NCI-H2196 treated with DMSO at 0.1 percent for 48 hours (cell line): ENCODE measurements around the gene NPTX1.

Source experiments
- DNase-seq: peaks from one replicate; lab custom pipeline; 2025; ENCODE audit not compliant: unreplicated experiment; lab: John Stamatoyannopoulos, UW

NPTX1 gene

DNA sequence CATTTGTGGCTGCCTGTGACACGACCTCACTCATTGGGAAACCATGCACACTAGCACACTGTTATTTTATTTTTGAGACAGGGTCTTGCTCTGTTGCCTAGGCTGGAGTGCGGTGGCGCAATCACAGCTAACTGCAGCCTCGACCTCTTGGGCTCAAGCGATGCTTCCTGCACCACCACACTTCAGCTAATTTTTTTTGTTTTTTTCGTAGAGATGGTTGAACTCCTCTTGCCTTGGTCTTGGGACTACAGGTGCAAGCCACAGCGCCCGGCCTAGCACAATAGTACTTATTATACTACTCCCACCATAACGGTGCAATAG, 2.8 kb upstream of the NPTX1 start:
- no peak for DNase-seq

DNA sequence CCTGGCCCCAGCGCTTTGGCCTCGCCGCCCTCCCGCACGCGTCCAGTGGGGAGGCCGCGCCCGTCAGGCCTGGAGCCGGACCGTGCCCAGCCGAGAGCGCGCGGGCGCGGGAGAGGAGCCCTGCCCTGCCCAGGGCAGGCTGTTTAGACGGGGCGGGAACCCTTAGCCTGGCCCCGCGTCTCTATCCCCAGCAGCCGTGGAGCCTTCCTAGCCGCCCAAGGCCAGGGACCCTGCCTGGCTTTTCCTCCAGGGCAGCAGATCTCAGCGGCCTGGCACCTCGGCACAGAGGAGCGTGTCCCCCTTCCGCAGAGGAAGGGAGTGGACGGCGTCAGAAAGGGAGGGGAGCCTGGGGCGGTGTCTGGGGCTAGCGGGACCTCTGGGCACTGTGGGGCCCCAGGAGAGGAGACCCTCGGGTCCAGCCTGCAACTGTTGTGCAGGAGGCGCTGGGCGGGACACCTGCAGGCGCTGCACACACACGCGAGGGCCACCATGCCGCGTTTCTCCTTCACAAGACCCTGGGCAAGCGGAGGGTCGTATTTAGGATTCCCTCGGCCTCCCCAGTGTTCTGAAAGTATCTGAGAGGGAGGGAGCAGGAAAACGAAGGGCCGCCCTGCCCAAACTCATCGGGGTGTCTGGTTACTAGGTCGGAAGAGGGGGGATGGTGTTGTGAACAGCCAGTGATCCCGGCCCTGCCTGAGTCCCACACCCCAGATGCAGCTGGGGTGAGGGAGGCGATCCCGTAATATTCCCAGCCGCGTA, 2.3 kb upstream of the NPTX1 start:
- no peak for DNase-seq

DNA sequence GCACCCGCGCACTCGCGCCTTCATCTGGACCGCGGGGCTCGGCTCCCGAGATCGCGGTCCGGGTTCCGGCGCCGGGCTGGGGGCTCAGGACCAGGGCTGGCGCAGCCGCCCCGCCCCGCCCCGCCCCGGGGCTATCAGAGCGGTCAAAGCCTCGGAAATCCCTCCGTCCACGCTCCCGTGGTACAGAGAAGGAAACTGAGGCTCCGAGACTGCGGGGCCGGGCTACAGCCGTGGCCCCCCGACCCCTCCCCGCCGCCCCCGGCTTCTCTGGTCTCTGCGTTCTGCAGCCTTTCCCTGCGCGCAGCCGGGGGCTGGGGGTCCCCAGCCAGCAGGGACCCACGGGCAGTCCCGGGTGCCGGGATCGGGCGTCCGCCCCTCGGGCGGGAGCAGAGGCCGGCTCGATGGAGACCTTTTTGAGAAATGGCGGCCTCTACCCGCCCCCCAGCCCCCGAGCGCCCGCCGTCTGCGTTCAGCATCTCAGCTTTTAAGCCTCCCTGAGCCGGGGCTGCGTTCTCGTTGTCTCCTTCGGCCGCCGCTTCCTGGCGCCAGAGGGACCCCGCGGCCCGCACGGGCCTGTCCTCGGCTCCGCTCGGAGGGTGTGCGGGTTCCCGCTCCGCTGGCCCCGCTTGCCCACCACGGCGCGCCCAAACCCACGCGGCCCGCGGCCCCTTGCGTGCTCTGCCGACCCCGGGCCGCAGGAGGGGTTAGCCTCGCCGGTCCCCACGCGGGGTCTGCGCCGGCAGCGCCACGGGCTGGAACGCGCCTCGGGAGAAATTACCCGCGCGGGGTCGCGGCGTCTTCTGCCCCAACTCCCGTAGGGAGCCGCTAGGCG, 1.5 kb upstream of the NPTX1 start:
- no peak for DNase-seq

DNA sequence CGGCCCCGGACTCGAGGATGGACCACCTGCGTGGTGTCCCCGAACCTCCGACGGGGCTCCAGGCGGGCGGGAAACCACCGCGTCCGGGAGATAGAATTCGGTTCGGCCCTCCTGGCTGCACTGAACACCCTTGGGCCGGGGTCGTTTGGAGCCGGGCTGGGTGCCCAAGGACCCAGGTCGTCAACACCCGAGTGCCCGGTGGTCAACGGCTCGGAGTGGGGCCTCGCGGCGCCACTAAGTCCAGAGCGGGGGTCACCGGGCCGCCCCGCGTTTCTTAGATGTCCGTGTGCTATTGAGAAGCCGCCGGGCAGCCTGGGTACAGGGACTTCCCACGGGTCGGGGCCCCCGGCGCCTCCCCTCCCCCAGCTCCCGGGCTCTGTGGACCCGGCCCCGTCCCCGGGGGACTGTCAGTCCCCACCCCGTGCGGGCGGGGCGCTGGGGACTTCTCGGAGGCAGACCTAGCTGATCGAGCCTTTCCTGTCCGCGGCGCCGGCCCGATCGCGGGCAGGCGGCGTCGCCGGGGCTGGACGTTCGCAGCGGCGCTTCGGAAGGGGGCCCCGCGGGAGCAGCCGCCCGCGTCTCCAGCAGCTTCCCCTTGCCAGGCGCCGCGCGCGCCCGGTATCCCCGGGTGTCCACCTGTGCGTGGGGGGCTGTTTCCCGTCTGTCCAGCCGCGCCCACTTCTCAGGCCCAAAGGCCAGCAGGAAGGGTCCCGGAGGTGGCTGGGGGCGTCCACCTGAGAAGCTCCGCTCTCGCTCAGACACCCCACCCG, 655 bp upstream of the NPTX1 start:
- no peak for DNase-seq

DNA sequence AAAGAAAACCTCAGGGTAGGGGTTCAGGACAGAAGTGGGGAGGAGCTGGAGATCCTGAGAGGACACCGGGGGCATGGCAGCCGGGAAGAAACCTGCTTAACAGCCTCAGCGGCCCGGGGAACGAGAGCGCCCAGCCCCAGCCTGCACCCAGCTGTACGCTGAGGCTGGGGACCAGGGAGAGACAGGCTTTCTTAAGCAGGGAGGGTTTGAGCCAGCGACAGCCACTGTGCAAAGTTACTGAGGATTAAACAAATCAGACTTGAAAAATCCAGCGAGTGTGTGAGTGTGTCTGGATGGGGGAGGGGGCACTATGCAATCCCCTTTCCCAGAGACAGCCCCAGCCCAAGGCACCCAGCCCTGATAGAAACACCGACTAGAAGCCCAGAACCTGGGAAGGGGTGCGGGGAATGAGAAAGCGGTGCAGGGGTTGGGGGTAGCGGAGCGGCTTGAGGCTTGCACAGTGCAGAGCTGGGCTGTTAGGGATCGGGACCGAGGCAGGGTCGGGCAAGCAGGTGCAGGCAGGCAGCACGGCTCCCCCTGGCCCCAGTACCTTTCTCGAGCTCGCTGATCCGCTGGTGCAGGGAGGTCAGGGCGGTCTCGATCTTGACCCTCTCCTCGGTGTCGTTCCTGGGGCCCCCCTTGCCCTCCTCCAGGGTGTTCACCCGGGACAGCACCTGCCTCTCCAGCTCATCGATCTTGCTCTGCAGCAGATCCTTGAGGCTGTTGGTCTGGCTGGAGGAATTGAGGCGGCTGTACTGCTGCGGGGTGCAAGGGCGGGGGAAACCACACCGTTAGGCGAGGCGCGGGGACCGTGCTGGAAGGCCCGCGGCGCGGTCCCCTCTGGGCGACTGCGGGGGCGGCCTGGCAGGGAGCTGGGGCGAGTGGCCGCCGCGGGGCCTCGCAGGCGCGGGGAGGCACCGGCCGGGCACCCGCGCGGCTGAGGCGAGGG, 1.2 kb downstream of the NPTX1 start:
- no peak for DNase-seq

DNA sequence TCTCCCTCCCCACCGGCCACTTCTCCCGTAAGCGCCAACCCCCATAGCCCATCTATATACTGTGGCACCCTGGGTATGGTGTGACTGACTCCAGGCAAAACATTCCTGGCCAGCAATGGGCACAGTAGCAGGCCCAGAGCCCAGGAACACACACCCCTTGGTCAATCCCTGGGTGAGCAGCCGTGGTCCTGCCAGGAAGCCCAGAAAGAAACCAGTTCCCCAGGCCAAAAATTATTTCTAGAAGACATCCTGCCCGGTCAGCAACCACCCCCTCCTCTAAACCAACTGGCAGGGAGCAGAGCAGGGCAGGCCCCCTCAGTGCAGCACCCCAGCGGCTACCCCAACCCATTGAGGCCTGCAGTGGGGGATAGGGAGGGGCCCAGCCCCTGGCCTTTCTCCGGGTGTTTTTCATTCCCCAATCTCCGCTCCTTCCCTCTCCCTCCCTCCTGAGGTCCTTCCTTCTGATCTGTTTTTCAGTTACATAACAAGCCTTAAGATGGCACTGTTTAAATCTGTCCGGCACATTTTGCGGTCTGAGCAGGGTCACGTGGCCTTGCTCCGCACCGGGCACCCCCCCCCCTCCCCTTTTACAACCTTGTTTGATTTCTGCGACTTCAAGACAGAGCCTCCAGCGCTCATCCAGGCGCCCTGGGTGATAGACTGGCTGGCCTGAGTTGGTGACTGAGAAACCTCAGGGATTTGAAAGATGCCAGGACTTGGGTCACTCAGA, 2.0 kb downstream of the NPTX1 start:
- peak; percentile 78 for DNase-seq

DNA sequence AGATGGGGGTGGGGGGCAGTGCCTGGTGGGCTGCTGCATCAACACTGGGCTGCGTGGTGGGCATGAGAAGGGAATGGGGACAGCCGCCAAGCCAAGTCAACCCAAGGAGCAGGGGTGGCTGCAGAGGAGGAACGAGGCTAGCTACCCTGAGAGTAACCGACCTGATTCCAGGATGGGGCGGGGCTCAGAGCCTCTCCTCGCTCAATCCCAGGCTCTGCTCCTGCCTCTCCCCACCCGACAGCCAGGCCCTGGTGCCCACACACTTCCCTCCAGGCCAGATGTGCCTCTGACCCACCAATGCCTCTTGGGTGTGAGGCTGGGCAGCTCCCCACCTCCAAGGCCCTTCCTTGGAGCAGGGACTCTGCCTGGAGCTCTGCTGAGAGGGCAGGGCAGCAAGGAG, 2.7 kb downstream of the NPTX1 start:
- DNase-seq = no peak

DNA sequence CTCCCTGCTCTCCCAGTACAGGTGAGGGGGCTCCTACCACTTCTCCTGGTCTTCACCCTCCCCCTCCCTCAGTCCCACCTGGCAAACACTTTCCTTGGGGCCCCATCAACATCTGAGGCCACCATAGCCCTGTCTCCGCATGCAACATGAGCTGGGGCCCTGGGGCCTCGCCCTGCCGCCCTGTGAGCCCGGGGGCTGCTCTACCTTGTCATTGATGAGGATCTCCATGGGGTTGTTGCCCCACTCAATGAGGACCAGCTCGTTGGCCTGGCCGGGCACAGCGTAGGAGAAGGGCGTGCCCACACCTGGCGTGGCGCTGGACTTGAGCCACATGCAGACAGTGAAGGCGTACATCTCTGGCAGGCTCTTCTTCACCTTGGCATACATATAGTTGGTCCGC, 3.4 kb downstream of the NPTX1 start:
- DNase-seq = no peak

DNA sequence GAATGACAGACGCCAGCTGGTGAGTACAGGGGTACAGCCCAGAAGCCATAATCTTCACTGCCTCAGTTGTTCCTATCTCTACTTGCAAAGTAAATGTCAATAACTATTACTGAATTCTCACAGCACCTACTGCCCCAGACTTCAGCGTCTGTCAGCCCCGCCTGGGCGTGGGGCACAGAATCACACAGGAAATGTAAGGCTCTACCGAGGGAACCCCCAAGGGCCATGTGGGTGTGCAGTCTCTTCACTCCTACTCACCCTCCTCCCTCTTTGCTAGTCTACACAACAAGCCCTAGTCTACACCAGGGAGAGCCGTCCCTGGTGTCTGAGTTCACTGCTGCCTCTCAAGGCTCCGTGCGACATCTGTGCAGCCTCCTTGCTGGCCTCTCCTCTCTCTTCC, 4.5 kb downstream of the NPTX1 start:
- no peak for DNase-seq

DNA sequence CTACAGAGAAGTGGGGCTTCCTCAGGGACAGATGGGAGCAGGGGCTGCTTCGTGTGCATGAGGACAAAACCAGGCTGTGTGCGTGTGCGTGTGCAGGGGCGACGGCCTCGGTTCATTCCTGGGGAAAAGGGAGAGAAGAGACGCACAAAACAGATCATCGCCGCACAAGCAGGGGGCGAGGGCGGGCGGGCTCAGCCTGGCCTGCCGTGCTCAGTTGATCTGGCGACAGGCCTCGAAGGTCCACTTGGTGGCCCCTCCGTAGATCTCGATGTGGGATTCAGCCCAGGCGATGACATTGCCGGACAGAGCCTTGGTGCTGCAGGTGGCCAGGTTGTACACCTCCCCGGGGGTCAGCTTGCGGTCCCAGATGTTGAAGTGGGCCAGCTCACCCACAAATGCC, 5.8 kb downstream of the NPTX1 start:
- no peak for DNase-seq

DNA sequence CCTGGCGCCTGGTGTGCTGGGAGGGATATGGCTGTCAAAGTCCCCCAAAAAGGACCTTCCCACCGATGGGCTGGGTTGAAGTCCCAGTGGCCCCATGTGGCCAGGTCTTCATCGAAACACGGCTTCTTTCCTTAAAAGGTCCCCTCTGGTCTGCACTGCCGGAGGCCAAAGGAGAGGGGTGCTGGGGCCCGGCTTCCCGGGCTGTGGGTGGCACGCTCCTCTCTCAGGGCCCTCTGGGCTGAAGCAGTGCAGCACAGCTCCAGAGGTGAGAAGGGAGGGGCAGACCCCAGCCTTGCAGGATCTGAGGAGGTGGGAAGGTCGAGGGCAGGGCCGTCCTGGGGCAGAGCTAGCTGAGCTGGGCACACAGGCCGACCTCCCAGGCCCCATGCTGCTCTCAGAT, 6.7 kb downstream of the NPTX1 start:
- DNase-seq = no peak

DNA sequence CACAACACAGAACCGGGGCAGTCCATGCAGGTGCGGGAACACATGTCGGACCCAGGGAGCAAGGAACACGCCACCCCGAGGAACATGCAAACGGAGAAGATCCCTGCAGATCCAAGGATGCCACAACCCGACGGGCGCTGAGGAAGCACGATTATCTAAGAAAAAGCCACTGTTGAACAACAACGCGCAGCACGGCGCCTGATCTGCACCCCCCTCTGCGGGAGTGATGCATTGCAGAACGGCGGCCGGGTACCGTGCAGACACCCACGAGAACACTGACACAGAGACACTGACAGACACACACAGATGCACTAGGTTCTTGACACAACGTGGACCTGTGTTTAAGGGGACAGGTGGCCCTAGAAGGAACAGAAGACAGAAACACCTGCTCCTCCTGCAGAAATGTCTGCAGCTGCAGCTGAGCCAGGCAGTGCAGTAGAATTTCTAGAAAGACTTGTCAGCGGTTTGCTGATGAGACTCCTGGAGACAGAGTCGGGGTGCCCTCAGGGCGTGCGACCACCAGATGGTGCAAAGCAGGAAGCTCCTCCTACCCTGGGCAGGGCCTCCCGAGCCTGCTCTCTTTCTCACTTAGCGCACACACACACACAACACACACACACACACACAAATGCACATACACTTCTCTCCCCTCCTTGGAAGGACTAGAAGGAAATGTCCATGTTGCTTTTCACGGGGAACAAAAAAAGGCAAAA, 7.5 kb downstream of the NPTX1 start:
- no peak for DNase-seq

DNA sequence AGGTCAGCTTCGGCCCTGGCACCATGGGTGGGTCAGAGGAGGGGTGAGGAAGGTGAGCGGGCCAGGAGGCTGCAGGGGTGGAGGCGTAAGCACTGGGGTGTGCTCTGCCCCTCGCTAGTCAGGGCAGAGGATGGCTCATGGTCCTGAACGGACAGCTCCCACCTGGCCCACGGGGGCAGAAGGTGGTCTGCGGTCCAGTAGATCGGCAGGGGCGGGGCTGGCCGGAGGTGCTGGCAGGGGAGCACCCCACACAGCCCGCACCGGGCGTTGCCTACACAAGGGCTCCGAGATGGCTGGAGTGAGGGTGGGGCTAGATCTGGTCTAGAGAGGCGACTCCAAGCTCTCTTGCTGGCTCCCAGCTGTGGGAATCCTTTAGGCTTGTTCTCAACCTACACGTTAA, 8.2 kb downstream of the NPTX1 start:
- DNase-seq = no peak

DNA sequence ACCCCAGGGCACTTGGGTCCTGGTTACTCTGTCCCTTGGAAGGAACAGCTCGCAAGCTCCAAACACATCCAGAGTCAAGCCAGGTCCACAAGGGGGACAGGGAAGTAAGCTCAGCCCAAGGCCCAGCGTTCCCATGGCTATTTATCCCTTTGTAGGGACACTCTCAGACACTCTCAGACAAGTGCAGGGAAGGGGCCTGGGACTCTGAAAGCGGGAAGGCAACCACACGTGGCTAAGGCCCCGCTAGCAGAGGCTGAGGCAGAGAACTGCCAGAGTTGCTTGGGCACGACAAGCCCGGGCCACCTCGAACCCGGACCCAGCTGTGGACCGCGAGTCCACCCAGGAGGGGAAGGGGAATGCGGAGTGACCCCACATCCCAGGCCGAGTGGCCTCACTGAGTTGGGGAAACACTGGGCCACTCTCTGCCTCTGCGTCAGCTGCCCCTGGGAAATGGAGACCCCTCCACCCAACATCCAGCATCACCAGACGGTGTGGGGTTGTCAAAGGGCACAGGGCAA, 10.2 kb downstream of the NPTX1 start:
- DNase-seq = no peak

DNA sequence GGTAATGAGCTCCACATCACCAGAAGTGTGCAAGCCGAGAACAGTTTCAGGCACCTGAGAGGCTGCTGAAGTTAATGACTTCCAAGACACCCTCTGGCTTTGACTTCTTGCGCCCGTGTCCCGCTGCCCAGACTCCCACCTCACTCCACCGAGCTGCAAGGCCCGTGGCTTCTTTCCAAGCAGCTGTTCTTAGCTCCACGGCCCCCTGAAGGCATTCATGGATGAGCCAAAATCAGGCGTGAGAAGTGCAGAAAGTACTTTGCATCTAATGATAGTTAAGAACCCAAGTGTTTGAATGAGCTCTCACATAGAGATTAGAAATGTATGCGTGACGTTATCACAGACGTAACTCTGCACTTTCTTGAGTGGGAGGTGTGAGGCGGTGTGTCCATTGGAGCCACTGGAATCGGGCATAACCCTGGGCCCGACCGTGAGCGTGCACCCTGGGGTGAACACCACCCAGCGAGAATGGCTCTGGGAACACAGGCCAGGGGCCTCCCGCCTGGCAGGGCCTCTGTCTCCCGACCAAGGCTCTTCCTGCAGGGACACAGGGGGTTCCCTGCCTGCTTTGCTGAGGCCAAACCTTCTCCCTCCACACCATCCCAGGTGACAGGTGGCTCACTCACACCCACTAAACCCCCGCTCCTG, 11.0 kb downstream of the NPTX1 start:
- DNase-seq = no peak

DNA sequence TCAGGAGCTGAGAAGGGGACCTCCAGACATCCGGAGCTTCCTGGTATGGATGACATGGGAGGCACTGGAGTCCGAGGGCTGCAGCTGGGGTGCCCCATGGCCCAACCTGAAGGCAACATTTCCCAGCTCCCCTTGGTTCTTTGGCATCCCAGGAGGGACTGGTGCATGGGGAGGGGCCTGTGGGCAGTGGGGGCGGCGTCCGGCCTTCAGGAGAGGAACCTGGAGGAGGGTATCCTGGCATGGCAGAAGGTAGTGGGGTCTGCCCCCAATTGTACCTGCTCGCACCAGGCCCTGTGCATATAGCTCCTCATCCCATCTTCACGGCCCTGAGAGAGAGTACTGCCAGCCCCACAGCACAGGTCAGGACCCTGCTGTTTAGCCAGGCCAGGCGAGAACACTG, 11.9 kb downstream of the NPTX1 start:
- no peak for DNase-seq

DNA sequence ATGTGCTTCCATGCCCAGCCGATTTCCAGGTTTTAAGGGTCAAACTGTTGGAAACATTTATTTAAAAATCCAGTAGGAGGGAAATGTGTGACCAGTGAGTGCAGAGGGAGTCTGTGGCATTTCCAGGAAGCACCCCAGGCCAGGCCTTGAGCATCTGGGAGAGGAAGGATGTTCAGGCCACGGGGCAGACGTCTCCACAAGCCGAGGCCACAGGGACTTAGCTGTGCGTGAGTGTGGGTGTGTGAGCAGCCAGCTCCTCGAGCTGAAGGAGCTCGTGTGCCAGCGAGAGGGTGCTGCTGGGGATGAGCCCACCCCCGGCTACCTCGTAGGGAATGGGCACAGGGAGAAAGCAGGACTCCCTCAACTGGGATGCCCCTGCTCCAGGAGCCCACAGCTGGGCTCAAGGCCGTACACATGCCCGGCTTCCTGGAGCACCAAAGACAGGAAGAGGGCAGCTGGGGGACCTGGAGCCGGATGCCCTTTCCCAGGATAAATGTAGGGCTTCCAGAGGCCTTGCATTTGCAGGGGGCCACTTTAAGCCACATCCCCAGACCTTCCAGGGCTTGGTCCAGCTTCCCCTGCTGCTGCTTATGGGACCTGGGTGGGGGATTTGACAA, 12.5 kb downstream of the NPTX1 start:
- DNase-seq = no peak

DNA sequence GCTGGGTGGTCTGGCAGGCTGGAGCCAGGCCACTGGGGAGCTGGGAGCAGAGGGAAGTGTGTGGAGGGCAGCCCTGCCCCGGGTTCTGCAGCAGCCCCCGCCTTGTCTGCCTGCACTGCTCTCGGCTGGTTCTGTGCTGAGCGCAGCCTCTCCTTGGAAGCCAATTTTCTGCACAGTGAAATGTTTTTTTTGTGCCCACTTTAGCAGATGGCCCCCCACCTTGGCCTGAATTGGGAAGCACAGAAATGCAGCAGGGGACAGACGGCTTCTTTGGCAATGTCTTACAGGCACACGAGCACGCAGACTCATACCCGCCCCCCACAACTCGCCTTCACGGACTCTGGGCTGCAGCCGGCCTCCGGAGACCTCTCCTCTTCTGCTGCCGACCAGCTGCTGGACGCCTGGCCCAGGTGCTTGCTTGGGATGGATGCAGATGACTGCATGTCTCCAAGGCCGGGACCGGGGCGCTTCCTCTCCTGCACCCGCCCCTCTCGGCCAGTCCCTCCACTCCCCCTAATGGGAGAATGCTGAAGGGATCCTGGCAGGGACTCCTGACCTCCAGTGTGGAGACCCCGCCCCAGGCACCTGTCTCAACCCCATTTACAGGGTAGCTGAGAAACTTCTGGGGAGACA, 14.8 kb downstream of the NPTX1 start:
- DNase-seq = no peak
